GM23338 (cell line): Measurements from ENCODE around the gene FAM89A. TPM values are rescaled to one million over a fixed set of nuclear protein-coding genes. Genes with fewer than 3 reads are reported as not detected.

ENCODE experiments used
- ATAC-seq: fragments of 200-7000 bp; cut with Tn5 transposase; 3 replicates; pipeline ENCODE4 v1.9.1; 2020
- DNase-seq: peaks from one replicate; pipeline ENCODE4 v3.0.0-alpha.2; 2015; ENCODE audit warnings: low spot score
- H2AFZ ChIP-seq: fragments of 200-600 bp; sonication (generic); 2 replicates; pipeline ENCODE4 v1.8.0; 2016; ENCODE audit warnings: antibody characterized with exemption, mild to moderate bottlenecking, moderate library complexity
- H3F3A ChIP-seq: fragments of 200-600 bp; sonication (generic); replicated peaks from 2 replicates; pipeline ENCODE4 v1.8.0; 2017; ENCODE audit warnings: antibody characterized with exemption, mixed run types, low read depth
- H3K27ac ChIP-seq: fragments of 200-600 bp; sonication (generic); 2 replicates; pipeline ENCODE4 v1.6.1; 2016; ENCODE audit warnings: low read depth
- H3K27me3 ChIP-seq: fragments of 200-600 bp; sonication (generic); 2 replicates; pipeline ENCODE4 v1.8.0; 2016; ENCODE audit warnings: mild to moderate bottlenecking, mixed run types, moderate library complexity; ENCODE audit not compliant: insufficient read depth
- H3K36me3 ChIP-seq: fragments of 200-600 bp; sonication (generic); 2 replicates; pipeline ENCODE4 v1.8.0; 2016; ENCODE audit warnings: mild to moderate bottlenecking; ENCODE audit not compliant: insufficient read depth
- H3K4me1 ChIP-seq: fragments of 200-600 bp; sonication (generic); 2 replicates; pipeline ENCODE4 v1.8.0; 2016; ENCODE audit warnings: mild to moderate bottlenecking, moderate library complexity; ENCODE audit not compliant: insufficient read depth
- H3K4me2 ChIP-seq: fragments of 200-600 bp; sonication (generic); 2 replicates; pipeline ENCODE4 v1.7.1; 2017; ENCODE audit warnings: mixed run types
- H3K4me3 ChIP-seq: fragments of 200-600 bp; sonication (generic); 2 replicates; pipeline ENCODE4 v1.6.1; 2016; ENCODE audit warnings: mixed run types
- H3K79me2 ChIP-seq: fragments of 200-600 bp; sonication (generic); replicated peaks from 2 replicates; pipeline ENCODE4 v1.8.0; 2017; ENCODE audit warnings: mild to moderate bottlenecking; ENCODE audit not compliant: insufficient read depth
- H3K9me2 ChIP-seq: fragments of 200-600 bp; sonication (generic); 2 replicates; pipeline ENCODE4 v1.8.0; 2017; ENCODE audit not compliant: insufficient read depth
- H4K20me1 ChIP-seq: fragments of 200-600 bp; sonication (generic); replicated peaks from 2 replicates; pipeline ENCODE4 v1.8.0; 2017; ENCODE audit warnings: mild to moderate bottlenecking; ENCODE audit not compliant: insufficient read depth
- H3K27ac Mint-ChIP-seq: 2 replicates; pipeline ENCODE4 v1.8.0; 2020; ENCODE audit warnings: inconsistent platforms, mild to moderate bottlenecking, moderate library complexity, mixed read lengths
- H3K27me3 Mint-ChIP-seq: 3 replicates; pipeline ENCODE4 v1.8.0; 2022; ENCODE audit warnings: low read depth, mild to moderate bottlenecking, moderate library complexity, mixed read lengths, inconsistent platforms; ENCODE audit not compliant: insufficient read depth, poor library complexity
- H3K36me3 Mint-ChIP-seq: 3 replicates; pipeline ENCODE4 v1.8.0; 2021; ENCODE audit warnings: low read depth, mild to moderate bottlenecking, inconsistent platforms, moderate library complexity, mixed read lengths
- H3K4me1 Mint-ChIP-seq: 3 replicates; pipeline ENCODE4 v1.8.0; 2020; ENCODE audit warnings: mild to moderate bottlenecking, inconsistent platforms, mixed read lengths
- H3K4me3 Mint-ChIP-seq: 3 replicates; pipeline ENCODE4 v1.8.0; 2021; ENCODE audit warnings: moderate library complexity, mild to moderate bottlenecking, inconsistent platforms, mixed read lengths
- H3K9me3 Mint-ChIP-seq: 3 replicates; pipeline ENCODE4 v1.8.0; 2020; ENCODE audit warnings: moderate library complexity, mild to moderate bottlenecking, inconsistent platforms, mixed read lengths
- CREB1 ChIP-seq: fragments of 250-450 bp; sonication (Bioruptor Pico); IDR thresholded peaks from 2 replicates; pipeline ENCODE4 v1.5.0; 2020; ENCODE audit warnings: low read depth, mild to moderate bottlenecking, moderate library complexity
- EZH2 ChIP-seq: fragments of 200-600 bp; sonication (generic); IDR thresholded peaks from one replicate; pipeline ENCODE4 v1.8.0; 2017; ENCODE audit warnings: antibody characterized with exemption, mild to moderate bottlenecking, low read depth; ENCODE audit not compliant: unreplicated experiment
- EZH2phosphoT487 ChIP-seq: fragments of 200-600 bp; sonication (generic); IDR thresholded peaks from one replicate; pipeline ENCODE4 v1.8.1; 2018; ENCODE audit warnings: antibody characterized with exemption; ENCODE audit not compliant: unreplicated experiment
- JUNB ChIP-seq: IDR thresholded peaks from one replicate; pipeline ENCODE4 v1.6.1; 2016; ENCODE audit warnings: antibody characterized with exemption; ENCODE audit not compliant: unreplicated experiment
- NANOG ChIP-seq: IDR thresholded peaks from 2 replicates; pipeline ENCODE4 v1.6.1; 2016; ENCODE audit warnings: antibody characterized with exemption, borderline replicate concordance
- ZNF114 ChIP-seq: fragments of 250-450 bp; sonication (Bioruptor Pico); IDR thresholded peaks from 2 replicates; pipeline ENCODE4 v1.5.0; 2020; ENCODE audit warnings: mild to moderate bottlenecking, moderate library complexity
- polyA plus RNA-seq: library from polyadenylated mRNA; unstranded; fragments of >200 nt; fragmentation: Nextera tagmentation; extraction: Ambion mirVana; gene quantifications from 2 replicates; pipeline ENCODE4 v1.2.1, GENCODE V29; 2016
- total RNA-seq: library from RNA; depleted of rRNA; stranded (reverse); fragments of >200 nt; shearing (Covaris generic); gene quantifications from 2 replicates; pipeline ENCODE4 v1.2.3, GENCODE V29; 2014
- TF ChIP-seq, protein P1 (sequence below), 2 experiments: fragments of 200-600 bp in 1 of 2; sonication (generic) in 1 of 2; conservative IDR thresholded peaks; 2 replicates each; pipeline versions ENCODE4 v1.5.1 to v1.6.1; 2016 to 2017; ENCODE audit warnings: antibody characterized with exemption in 2 of 2, low read depth in 2 of 2, mild to moderate bottlenecking in 2 of 2, moderate library complexity in 1 of 2
- TF ChIP-seq, protein P2 (sequence below): IDR thresholded peaks from 2 replicates; pipeline ENCODE4 v1.6.1; 2016; ENCODE audit warnings: antibody characterized with exemption

Gene FAM89A
- total and polyA plus RNA-seq, 2 experiments from 2014 or later, result 3.2 to 3.8 TPM

DNA sequence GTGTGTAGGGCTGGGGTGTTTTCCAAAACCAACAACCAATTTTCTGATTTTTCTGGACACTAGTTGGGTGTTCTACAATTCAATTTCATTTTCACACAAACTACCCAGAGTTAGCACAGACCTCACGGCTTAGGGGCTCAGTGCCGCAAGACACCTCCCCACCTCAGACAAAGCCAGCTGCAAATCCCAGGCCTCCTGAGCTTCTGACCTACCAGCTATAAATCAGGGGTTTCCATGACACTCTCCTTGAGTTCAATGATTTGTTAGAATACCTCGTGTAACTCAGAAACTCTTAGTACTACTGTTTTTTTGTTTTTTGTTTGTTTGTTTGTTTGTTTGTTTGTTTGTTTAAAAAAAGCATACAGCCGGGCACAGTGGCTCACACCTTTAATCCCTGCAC is 28.7 kb upstream of the FAM89A start:
- Mint-ChIP-seq H3K4me1 (peaks cover 22% of the 10 kb centered on the region), H3K27me3 (peaks cover 1% of the 10 kb centered on the region), H3K36me3 (peaks cover 3% of the 10 kb centered on the region; the same call in 2 of the 3 replicates), H3K9me3 (peaks cover 4% of the 10 kb centered on the region; the same call in 1 of the 3 replicates), H3K4me3 (no peak overlapping the region), H3K27ac (no peak overlapping the region)
- Histone ChIP-seq H3F3A (no peaks in the 10 kb centered on the region), H3K79me2 (no peaks in the 10 kb centered on the region), H3K4me1 (peaks cover 6% of the 10 kb centered on the region; the same call in 1 of the 2 replicates), H3K27ac (no peak overlapping the region), H3K4me2 (no peak overlapping the region), H3K4me3 (no peak overlapping the region), H4K20me1 (no peaks in the 10 kb centered on the region), H3K36me3 (no peaks in the 10 kb centered on the region), H3K27me3 (no peaks in the 10 kb centered on the region), H3K9me2 (no peaks in the 10 kb centered on the region), H2AFZ (no peak overlapping the region)
- ATAC-seq (no peak), DNase-seq (no peak)
- TF ChIP-seq, protein P1, sequence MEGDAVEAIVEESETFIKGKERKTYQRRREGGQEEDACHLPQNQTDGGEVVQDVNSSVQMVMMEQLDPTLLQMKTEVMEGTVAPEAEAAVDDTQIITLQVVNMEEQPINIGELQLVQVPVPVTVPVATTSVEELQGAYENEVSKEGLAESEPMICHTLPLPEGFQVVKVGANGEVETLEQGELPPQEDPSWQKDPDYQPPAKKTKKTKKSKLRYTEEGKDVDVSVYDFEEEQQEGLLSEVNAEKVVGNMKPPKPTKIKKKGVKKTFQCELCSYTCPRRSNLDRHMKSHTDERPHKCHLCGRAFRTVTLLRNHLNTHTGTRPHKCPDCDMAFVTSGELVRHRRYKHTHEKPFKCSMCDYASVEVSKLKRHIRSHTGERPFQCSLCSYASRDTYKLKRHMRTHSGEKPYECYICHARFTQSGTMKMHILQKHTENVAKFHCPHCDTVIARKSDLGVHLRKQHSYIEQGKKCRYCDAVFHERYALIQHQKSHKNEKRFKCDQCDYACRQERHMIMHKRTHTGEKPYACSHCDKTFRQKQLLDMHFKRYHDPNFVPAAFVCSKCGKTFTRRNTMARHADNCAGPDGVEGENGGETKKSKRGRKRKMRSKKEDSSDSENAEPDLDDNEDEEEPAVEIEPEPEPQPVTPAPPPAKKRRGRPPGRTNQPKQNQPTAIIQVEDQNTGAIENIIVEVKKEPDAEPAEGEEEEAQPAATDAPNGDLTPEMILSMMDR (conservative IDR thresholded peaks at IDR 0.05; ENCODE audit: low read depth in 2 of 2), result no peak
- TF ChIP-seq EZH2, result no peak

DNA sequence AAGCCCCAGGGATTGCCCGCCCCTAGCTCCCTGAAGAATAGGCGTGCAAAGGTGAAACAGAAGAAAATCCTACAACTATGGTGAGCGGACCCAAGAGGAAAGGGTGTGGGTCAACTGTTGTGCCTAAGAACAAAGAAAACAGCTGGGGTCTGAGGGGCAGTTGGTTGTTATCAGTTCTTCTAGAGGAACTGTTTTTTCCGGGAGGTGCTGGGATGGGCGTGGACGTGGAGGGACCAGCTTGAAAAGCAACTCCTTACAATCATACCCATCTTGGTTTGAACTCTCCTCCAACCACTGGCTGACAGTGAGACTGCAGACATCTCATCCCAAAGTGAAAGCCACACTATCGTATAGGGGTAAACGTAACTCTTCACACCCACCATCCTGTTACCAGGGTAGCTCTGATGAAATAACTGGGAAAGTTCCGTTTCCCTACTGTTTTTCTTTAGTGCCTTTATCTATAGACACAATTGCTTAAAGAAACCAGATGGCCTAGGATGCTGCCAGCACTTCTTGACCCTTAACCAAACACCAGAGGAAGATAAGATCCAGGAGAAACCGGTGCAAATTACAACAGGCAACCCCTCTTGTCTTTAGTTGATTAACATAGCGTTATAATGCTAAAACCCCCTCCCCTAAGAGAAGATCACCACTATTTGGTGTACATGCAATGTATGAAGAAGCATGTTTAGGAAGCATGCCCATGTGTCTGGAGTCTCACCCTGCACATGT is 25.6 kb upstream of the FAM89A start:
- no peaks in the 10 kb centered on the region for H3F3A ChIP-seq
- H3K27ac ChIP-seq, result no peak overlapping the region
- H3K79me2 ChIP-seq, result no peaks in the 10 kb centered on the region
- H3K4me2 ChIP-seq, result no peak overlapping the region
- ATAC-seq, result no peak
- no peaks in the 10 kb centered on the region for H3K27me3 ChIP-seq
- H3K27ac Mint-ChIP-seq, result no peak overlapping the region
- H3K27me3 Mint-ChIP-seq, result peaks cover 3% of the 10 kb centered on the region
- H3K36me3 Mint-ChIP-seq, result peaks cover 3% of the 10 kb centered on the region; the same call in 2 of the 3 replicates
- no peaks in the 10 kb centered on the region for H3K36me3 ChIP-seq
- H4K20me1 ChIP-seq, result no peaks in the 10 kb centered on the region
- peaks cover 14% of the 10 kb centered on the region for H3K4me1 Mint-ChIP-seq
- DNase-seq, result no peak
- H3K4me1 ChIP-seq, result peaks cover 3% of the 10 kb centered on the region; the same call in 1 of the 2 replicates
- no peak overlapping the region for H3K4me3 ChIP-seq
- H2AFZ ChIP-seq, result no peak overlapping the region
- no peak overlapping the region for H3K4me3 Mint-ChIP-seq
- TF ChIP-seq, protein P2, sequence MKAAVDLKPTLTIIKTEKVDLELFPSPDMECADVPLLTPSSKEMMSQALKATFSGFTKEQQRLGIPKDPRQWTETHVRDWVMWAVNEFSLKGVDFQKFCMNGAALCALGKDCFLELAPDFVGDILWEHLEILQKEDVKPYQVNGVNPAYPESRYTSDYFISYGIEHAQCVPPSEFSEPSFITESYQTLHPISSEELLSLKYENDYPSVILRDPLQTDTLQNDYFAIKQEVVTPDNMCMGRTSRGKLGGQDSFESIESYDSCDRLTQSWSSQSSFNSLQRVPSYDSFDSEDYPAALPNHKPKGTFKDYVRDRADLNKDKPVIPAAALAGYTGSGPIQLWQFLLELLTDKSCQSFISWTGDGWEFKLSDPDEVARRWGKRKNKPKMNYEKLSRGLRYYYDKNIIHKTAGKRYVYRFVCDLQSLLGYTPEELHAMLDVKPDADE, result no peak
- peaks cover 4% of the 10 kb centered on the region; the same call in 1 of the 3 replicates for H3K9me3 Mint-ChIP-seq
- no peaks in the 10 kb centered on the region for H3K9me2 ChIP-seq

DNA sequence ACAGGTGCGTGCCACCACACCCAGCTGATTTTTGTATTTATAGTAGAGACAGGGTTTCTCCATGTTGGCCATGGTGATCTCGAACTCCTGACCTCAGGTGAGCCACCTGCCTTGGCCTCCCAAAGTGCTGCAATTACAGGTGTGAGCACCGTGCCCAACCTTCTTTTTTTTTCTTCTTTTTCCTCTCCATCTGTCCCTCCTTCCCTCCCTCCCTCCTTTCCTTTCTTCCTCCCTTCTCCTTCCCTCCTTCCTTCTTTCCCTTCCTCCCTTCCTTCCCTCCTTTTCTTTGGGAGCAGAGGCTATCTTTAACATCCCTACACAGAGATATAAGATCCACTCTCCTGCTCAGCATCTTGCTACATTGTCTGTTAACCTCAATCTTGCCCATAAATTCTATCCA is 24.4 kb upstream of the FAM89A start:
- Histone ChIP-seq H3K27ac (no peak overlapping the region), H3K4me3 (no peak overlapping the region), H3K9me2 (no peaks in the 10 kb centered on the region), H3K4me1 (no peaks in the 10 kb centered on the region; the same call in 1 of the 2 replicates), H3K79me2 (no peaks in the 10 kb centered on the region), H2AFZ (no peak overlapping the region), H3F3A (no peaks in the 10 kb centered on the region), H3K4me2 (no peak overlapping the region), H3K36me3 (no peaks in the 10 kb centered on the region), H4K20me1 (no peaks in the 10 kb centered on the region), H3K27me3 (no peaks in the 10 kb centered on the region)
- ATAC-seq, result no peak
- H3K4me3 Mint-ChIP-seq, result no peak overlapping the region
- H3K27me3 Mint-ChIP-seq, result peaks cover 3% of the 10 kb centered on the region
- no peak for DNase-seq
- H3K4me1 Mint-ChIP-seq, result peaks cover 6% of the 10 kb centered on the region
- H3K36me3 Mint-ChIP-seq, result peaks cover 3% of the 10 kb centered on the region; the same call in 2 of the 3 replicates
- peaks cover 4% of the 10 kb centered on the region; the same call in 1 of the 3 replicates for H3K9me3 Mint-ChIP-seq
- H3K27ac Mint-ChIP-seq, result no peak overlapping the region
- TF ChIP-seq ZNF114 (CRISPR knock-in tag) (no peak), NANOG (no peak), EZH2phosphoT487 (no peak), JUNB (no peak), CREB1 (CRISPR knock-in tag) (no peak)
- TF ChIP-seq, protein P2, result no peak
- TF ChIP-seq, protein P1 (conservative IDR thresholded peaks at IDR 0.05; ENCODE audit: low read depth in 2 of 2), result no peak
